GM19193 (cell line): ENCODE results near the gene UCN2.

Experiments
- POLR2A ChIP-seq: IDR thresholded peaks from 4 replicates; pipeline ENCODE4 v1.6.1; 2011; ENCODE audit not compliant: insufficient read depth, insufficient read length; ENCODE audit errors: extremely low read depth

Gene UCN2

GRCh38 chr3:48558493-48559134 is 5.0 kb downstream of the UCN2 start:
- TF ChIP-seq POLR2A: no peak

- TF ChIP-seq POLR2A: peak; percentile 59
Observed at GRCh38 chr3:48556796-48557626, 6.6 kb downstream of the UCN2 start, which contains the start of gene PFKFB4. Gene PFKFB4 (minus strand): TSS chr3:48556803. CDS start chr3:48556777, 26 bp downstream.

GRCh38 chr3:48555949-48556795 is 7.4 kb downstream of the UCN2 start:
- no peak for TF ChIP-seq POLR2A

- no peak for TF ChIP-seq POLR2A
Observed at GRCh38 chr3:48555231-48555948, 8.2 kb downstream of the UCN2 start.

GRCh38 chr3:48553886-48554845 is 9.4 kb downstream of the UCN2 start:
- no peak for TF ChIP-seq POLR2A

GRCh38 chr3:48553361-48553760 is 10.2 kb downstream of the UCN2 start:
- no peak for TF ChIP-seq POLR2A

- no peak for TF ChIP-seq POLR2A
Observed at GRCh38 chr3:48552111-48552951, 11.2 kb downstream of the UCN2 start.

GRCh38 chr3:48548729-48549705 is 14.6 kb downstream of the UCN2 start:
- TF ChIP-seq POLR2A: no peak

GRCh38 chr3:48548126-48548525 is 15.5 kb downstream of the UCN2 start:
- no peak for TF ChIP-seq POLR2A

- TF ChIP-seq POLR2A: no peak
Observed at GRCh38 chr3:48546203-48546829, 17.3 kb downstream of the UCN2 start.

GRCh38 chr3:48544141-48544540 is 19.4 kb downstream of the UCN2 start:
- no peak for TF ChIP-seq POLR2A
